KBM-7 (cell line): Measurements from ENCODE around the gene TTLL3.
A peak's percentile ranks its signal among the peaks of the same experiment; 100 is the strongest.

ENCODE experiments used
- DNase-seq: peaks from one replicate; pipeline ENCODE4 v3.0.0-alpha.2; 2015
- in situ Hi-C: fragments of 300-500 bp; cut with MboI; formaldehyde crosslinking; loops from 2 replicates; pipeline ENCODE4 v1.14.3; 2020; ENCODE audit warnings: low sequenced_read_pairs, low pct_unique_long_range_greater_than_20kb, mixed read lengths

Gene TTLL3

GRCh38 chr3:9803494-9803893 is 6.6 kb upstream of the TTLL3 start:
- in situ Hi-C loops = no loop called here
- no peak for DNase-seq

- no peak for DNase-seq
- in situ Hi-C loops = no loop called here
These were observed 5.1 kb upstream of the TTLL3 start for GRCh38 chr3:9804996-9805395.

- no peak for DNase-seq
- in situ Hi-C loops = no loop called here
These were observed 3.9 kb upstream of the TTLL3 start for GRCh38 chr3:9806137-9806536.

GRCh38 chr3:9806688-9807589 is 3.1 kb upstream of the TTLL3 start:
- in situ Hi-C loops = no loop called here
- no peak for DNase-seq

- in situ Hi-C loops = no loop called here
- DNase-seq = no peak
These were observed 2.1 kb upstream of the TTLL3 start for GRCh38 chr3:9807981-9808344.

GRCh38 chr3:9808345-9809037 is 1.6 kb upstream of the TTLL3 start:
- in situ Hi-C loops = no loop called here
- no peak for DNase-seq

- in situ Hi-C loops = no loop called here
- DNase-seq = no peak
These were observed 835 bp upstream of the TTLL3 start for GRCh38 chr3:9809239-9809614.

- DNase-seq = no peak
- in situ Hi-C loops = no loop called here
These were observed 340 bp downstream of the TTLL3 start for GRCh38 chr3:9810433-9810770.

- DNase-seq = no peak
- in situ Hi-C loops = no loop called here
These were observed 784 bp downstream of the TTLL3 start for GRCh38 chr3:9810846-9811245.

- in situ Hi-C loops = no loop called here
These were observed 2.9 kb downstream of the TTLL3 start for GRCh38 chr3:9812870-9813483.

GRCh38 chr3:9815986-9816385 is 5.9 kb downstream of the TTLL3 start:
- in situ Hi-C loops = no loop called here

More at GRCh38 chr3:9812870-9813483, 2.9 kb downstream of the TTLL3 start:
- no peak for DNase-seq

GRCh38 chr3:9817436-9817835 is 7.4 kb downstream of the TTLL3 start:
- in situ Hi-C loops = no loop called here
- DNase-seq = no peak

More at GRCh38 chr3:9815986-9816385, 5.9 kb downstream of the TTLL3 start:
- no peak for DNase-seq

GRCh38 chr3:9818666-9819335 is 8.7 kb downstream of the TTLL3 start:
- in situ Hi-C loops = no loop called here
- DNase-seq = no peak

GRCh38 chr3:9820543-9820942 is 10.5 kb downstream of the TTLL3 start:
- in situ Hi-C loops = no loop called here
- DNase-seq = no peak

- DNase-seq = no peak
- in situ Hi-C loops = no loop called here
These were observed 10.9 kb downstream of the TTLL3 start for GRCh38 chr3:9820946-9821345.

GRCh38 chr3:9825451-9826040 is 15.5 kb downstream of the TTLL3 start:
- DNase-seq = no peak
- in situ Hi-C loops = no loop called here

- DNase-seq = peak; percentile 79
- in situ Hi-C loops = no loop called here
These were observed 16.9 kb downstream of the TTLL3 start for GRCh38 chr3:9826815-9827573.

- no peak for DNase-seq
- in situ Hi-C loops = no loop called here
These were observed 19.0 kb downstream of the TTLL3 start for GRCh38 chr3:9828801-9829755.
